ENCODE results near the gene HIVEP3. TPM values are rescaled to one million over a fixed set of nuclear protein-coding genes. Genes with fewer than 3 reads are reported as not detected.

Gene HIVEP3
- total RNA-seq, 1 experiment from 2014 or later, result 1.2 TPM

GRCh38 chr1:41638086-41639024 is 280.4 kb downstream of the HIVEP3 start:
- peak overlapping the region; percentile 32 for H3K27ac Mint-ChIP-seq (ENCODE audit: low read depth, unreplicated experiment)

GRCh38 chr1:41637367-41637766 is 281.4 kb downstream of the HIVEP3 start:
- DNase-seq (ENCODE audit: unreplicated experiment), result no peak
- no peak for TF ChIP-seq CTCF (IDR thresholded peaks at IDR 0.05; ENCODE audit: unreplicated experiment)
- no peaks in the 10 kb centered on the region for H3K36me3 Mint-ChIP-seq (ENCODE audit: insufficient read depth, unreplicated experiment)
- H3K27me3 Mint-ChIP-seq (ENCODE audit: insufficient read depth, unreplicated experiment), result no peaks in the 10 kb centered on the region
- ChIA-PET POLR2A (no interaction called here), CTCF (interaction anchor here (1.1 kb wide), 1 partner anchor 64 kb away, joined by 4 read pairs; no protein-coding TSS in a partner anchor)
- H3K4me1 Mint-ChIP-seq (ENCODE audit: insufficient read depth, unreplicated experiment), result peaks cover 5% of the 10 kb centered on the region
- no peak overlapping the region for H3K27ac Mint-ChIP-seq (ENCODE audit: low read depth, unreplicated experiment)
- H3K9me3 Mint-ChIP-seq (ENCODE audit: unreplicated experiment), result no peaks in the 10 kb centered on the region
- intact Hi-C loops (cut with micrococcal nuclease), result no loop called here
- BruUV-seq (replicated peaks), result no TSS peak
- H3K4me3 Mint-ChIP-seq (ENCODE audit: unreplicated experiment), result no peak overlapping the region

More at GRCh38 chr1:41638086-41639024, 280.4 kb downstream of the HIVEP3 start:
- no peak overlapping the region for H3K4me3 Mint-ChIP-seq (ENCODE audit: unreplicated experiment)
- ChIA-PET POLR2A (interaction anchor here (0.7 kb wide), 1 partner anchor 7 kb away, joined by 5 read pairs; no protein-coding TSS in a partner anchor), CTCF (interaction anchor here (0.6 to 1.1 kb wide), 2 partner anchors 65 to 261 kb away, joined by 3 to 4 read pairs; no protein-coding TSS in a partner anchor)
- peaks cover 5% of the 10 kb centered on the region for H3K4me1 Mint-ChIP-seq (ENCODE audit: insufficient read depth, unreplicated experiment)
- BruUV-seq (replicated peaks), result no TSS peak
- no peaks in the 10 kb centered on the region for H3K27me3 Mint-ChIP-seq (ENCODE audit: insufficient read depth, unreplicated experiment)
- H3K36me3 Mint-ChIP-seq (ENCODE audit: insufficient read depth, unreplicated experiment), result no peaks in the 10 kb centered on the region
- intact Hi-C loops (cut with micrococcal nuclease), result no loop called here
- TF ChIP-seq CTCF (IDR thresholded peaks at IDR 0.05; ENCODE audit: unreplicated experiment), result no peak
- no peaks in the 10 kb centered on the region for H3K9me3 Mint-ChIP-seq (ENCODE audit: unreplicated experiment)
- DNase-seq (ENCODE audit: unreplicated experiment), result no peak

GRCh38 chr1:41633764-41634163 is 285.0 kb downstream of the HIVEP3 start:
- no peak overlapping the region for H3K4me3 Mint-ChIP-seq (ENCODE audit: unreplicated experiment)
- H3K36me3 Mint-ChIP-seq (ENCODE audit: insufficient read depth, unreplicated experiment), result no peaks in the 10 kb centered on the region

More at GRCh38 chr1:41633764-41634163, 285.0 kb downstream of the HIVEP3 start:
- TF ChIP-seq CTCF (IDR thresholded peaks at IDR 0.05; ENCODE audit: unreplicated experiment), result no peak
- no TSS peak for BruUV-seq (replicated peaks)
- CTCF ChIA-PET, result no interaction called here
- no peaks in the 10 kb centered on the region for H3K27me3 Mint-ChIP-seq (ENCODE audit: insufficient read depth, unreplicated experiment)
- intact Hi-C loops (cut with micrococcal nuclease), result no loop called here
- H3K9me3 Mint-ChIP-seq (ENCODE audit: unreplicated experiment), result no peaks in the 10 kb centered on the region
- POLR2A ChIA-PET, result interaction anchor here (0.7 kb wide), 1 partner anchor 8 kb away, joined by 4 read pairs; no protein-coding TSS in a partner anchor
- H3K4me1 Mint-ChIP-seq (ENCODE audit: insufficient read depth, unreplicated experiment), result peaks cover 8% of the 10 kb centered on the region
- no peak for DNase-seq (ENCODE audit: unreplicated experiment)
- H3K27ac Mint-ChIP-seq (ENCODE audit: low read depth, unreplicated experiment), result no peak overlapping the region

All from MCF 10A (cell line).